Activated CD4-positive, alpha-beta T cell treated with anti-CD3 and anti-CD28 coated beads for 24 hours (primary cell): ENCODE measurements around the gene SLC25A26.
"Not testable (repeated sequence)": the region's sequence is repeated elsewhere in the genome, so short reads cannot be mapped to it uniquely, and the experiment has no call there.

ENCODE experiments used
- DNase-seq, 2 donors: peaks; one replicate each; pipeline ENCODE4 v3.0.0-alpha.2; 2020; ENCODE audit warnings: low read depth in 2 of 2

Gene SLC25A26

DNA sequence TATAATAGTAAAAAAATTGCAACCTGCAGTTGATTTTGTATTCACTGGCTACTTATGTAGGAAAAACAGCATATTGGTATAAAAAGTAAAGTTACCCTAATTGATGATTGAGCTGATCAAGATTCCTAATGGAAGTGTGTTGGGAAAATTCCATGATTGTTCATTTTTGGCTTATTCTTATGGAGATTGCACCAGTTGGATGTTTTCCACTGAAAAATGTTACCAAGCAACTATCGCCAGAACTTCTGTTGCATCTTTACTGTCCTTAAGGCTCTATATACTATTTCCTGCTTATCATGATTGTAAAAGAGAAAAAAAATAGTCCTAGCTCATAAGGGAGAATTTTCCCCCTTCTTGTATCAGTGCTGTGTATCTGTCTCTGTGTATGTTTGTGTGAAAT is 48.6 kb downstream of the SLC25A26 start:
- DNase-seq: no peak

DNA sequence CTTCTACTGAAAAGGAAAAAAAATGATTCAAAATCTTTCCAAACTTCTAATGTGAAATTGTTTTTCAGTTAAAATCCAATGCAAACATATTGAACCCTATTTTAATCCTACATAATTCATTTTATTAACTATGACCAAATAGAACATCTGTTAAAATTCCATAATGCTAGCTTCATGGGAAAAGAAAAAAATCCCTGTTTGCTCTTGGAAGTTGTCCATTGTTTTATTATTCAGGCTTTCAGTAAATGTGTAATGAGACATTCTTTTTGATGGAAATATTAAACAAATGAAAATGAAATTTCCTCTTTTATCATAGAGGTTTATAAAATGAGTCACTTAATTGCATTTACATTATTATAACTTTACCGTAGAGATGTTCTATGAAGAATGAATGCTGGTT is 49.5 kb downstream of the SLC25A26 start:
- DNase-seq: no peak

DNA sequence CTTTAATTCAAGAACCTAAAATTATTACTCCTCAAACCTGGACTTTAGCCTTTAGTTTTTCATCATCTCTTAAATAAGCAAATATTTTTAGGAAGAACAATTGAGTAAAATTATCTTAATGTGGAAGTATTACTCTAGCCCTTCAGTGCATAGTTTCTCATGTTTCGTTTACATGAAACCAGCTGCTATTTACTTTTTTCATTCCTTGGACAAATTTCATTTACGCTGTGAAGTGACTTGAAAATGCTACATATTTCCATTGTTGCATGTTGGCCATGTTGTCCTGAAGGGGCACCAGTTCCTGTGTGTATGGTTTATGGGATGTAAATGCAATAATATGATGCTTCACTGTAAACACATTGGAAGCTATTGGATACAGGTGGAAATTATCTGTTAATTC is 49.9 kb downstream of the SLC25A26 start:
- no peak for DNase-seq

DNA sequence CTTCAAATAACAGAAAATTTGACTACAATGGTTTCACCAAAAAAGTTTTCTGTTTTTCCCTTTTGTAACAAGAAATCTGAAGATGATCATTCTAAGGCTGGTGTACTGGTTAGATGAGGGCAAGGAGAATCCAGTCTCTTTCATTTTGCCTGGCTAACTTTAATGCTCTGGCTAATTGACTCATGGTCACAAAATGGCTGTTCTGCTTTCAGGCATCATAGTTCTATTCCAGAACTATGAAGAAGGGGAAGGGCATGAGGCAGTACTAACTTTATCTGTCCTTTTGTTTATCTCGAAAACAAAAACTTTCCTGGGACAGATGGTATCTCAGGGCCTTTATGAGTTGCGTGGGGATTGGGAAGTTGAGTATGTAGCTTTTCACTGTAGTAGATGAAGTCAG is 50.4 kb downstream of the SLC25A26 start:
- DNase-seq: no peak

DNA sequence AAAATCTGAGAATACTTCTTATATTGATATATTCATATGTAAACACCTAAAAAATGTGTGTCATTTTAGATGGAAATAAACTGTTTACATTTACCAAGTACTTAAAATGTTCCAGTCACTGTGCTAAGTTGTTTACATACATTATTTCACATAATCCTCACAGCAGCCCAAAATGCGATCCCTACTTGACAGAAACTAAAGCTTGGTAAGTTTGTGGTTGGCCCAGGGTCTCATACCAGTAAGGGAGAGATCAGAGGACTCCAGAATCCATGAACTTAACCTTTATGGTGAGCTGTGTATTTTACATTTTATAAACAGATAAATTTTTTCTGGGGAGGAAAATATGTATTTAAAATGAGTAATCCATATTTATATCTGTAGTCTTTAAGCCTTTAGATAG is 51.2 kb downstream of the SLC25A26 start:
- no peak for DNase-seq

DNA sequence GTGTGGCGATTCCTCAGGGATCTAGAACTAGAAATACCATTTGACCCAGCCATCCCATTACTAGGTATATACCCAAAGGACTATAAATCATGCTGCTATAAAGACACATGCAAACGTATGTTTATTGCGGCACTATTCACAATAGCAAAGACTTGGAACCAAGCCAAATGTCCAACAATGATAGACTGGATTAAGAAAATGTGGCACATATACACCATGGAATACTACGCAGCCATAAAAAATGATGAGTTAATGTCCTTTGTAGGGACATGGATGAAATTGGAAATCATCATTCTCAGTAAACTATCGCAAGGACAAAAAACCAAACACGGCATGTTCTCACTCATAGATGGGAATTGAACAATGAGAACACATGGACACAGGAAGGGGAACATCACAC is 54.0 kb downstream of the SLC25A26 start:
- DNase-seq: not testable (repeated sequence)

DNA sequence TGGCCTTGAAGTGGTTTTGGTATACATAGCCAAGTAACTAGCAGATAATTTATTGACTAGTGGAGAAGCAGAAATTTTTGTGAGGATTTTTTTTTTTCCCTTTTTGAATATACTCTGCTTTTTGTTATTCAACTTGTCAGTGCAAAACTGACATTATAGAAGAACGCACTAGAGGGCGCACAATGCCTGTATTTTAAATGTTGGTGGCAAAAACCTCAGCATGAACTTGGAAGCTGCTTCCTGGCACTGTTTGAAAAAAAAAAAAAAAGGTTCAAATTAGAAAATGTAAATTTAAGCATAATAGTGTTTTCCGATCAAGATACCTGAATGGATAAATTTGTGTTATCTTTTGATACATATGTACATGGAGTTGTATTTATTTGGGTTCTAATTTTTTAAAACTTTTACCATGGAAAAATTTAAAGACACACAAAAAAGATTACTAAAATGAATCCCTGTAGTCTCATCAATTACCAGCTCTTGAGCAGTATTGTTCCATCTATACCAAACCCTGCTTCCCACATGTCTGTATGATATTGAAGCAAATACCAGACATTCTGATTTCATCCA is 56.0 kb downstream of the SLC25A26 start:
- peak; percentile 17 to 54 for DNase-seq

DNA sequence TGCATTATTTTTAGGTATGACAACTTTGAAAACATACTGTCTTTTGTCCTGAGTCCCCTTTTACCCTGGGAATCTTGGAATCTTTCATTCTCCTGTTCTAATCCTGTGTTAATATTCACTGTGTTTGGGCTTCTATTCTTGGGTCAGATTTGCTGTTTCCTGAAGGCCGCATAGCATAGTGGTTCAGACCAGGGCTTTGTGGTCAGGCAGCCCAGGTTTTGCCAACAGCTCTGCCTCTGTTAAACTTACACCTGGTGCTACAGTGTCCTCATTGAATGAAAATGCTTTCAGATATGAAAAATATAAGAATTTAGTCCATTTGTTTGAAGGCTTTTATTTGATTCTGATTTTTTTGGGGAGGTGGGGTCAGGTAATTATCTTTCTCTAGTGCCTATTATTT is 58.4 kb downstream of the SLC25A26 start:
- DNase-seq: no peak

DNA sequence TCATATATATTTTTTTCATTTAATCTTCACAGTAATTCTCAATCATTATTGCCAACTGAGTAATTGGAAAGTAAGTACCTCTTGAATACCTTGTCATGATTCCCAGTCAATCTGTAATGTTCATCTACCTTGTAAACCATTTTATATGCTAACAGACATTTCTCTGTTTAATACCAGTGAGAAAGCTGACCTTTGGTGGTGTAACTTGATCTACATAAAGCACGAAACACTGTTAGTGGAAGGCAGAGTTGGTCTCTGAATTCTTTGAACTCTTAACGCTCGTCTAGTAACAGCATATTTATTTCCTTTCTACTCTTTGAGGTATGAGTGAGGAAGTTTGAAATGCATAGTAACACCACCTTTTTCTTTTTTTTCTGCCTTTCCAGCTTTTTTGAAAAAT is 59.5 kb downstream of the SLC25A26 start:
- DNase-seq: no peak

DNA sequence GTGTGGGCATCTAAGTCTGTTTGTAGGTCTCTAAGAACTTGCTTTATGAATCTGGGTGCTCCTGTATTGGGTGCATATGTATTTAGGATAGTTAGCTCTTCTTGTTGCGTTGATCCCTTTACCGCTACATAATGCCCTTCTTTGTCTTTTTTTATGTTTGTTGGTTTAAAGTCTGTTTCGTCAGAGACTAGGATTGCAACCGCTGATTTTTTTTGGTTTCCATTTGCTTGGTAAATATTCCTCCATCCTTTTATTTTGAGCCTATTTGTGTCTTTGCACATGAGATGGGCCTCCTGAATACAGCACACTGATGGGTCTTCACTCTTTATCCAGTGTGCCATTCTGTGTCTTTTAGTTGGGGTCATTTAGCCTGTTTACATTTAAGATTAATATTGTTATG is 71.1 kb downstream of the SLC25A26 start:
- DNase-seq: not testable (repeated sequence)

DNA sequence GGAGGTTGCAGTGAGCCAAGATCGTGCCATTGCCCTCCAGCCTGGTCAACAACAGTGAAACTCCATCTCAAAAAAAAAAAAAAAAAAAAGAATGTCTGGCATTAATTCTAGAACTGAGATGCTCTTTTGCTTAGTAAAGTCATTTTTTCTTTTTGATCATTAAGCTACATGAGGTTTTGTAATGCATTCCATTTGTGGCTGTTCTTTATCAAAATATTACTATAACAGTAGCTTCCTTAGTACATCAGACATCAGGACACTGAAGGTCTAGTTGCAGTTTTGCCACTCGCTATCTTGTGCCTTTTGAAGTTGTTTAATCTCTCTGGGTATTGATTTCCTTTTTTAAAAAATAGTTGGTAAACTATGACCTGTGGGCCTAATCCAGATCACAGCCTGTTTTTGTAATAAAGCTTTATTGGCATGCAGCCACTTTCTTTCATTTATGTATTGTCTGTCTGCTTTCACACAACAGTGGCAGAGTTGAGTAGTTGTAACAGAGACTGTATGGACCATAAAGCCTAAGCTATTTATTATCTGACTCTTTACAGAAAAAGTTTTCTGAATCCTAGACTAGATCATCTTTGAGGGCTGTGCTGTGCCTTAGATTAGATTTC is 76.6 kb downstream of the SLC25A26 start:
- DNase-seq: no peak

DNA sequence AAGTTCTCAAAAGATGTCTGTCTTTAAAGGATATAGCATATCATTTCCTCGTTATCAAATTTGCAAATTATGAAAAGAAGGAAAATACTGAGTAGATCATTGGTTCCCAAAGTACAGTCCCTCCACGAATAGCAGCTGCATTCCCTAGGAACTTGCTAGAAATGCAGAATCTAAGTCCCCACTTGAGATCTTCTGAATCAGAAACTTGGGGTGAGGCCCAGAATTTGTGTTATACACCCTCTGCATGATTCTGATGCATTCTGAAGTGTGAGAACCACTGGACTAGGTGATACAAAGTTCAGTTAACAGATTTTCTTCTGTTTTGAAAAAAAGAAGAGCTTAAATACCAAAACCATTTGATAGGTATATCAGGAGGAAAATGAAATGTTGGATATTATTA is 77.1 kb downstream of the SLC25A26 start:
- DNase-seq: no peak

DNA sequence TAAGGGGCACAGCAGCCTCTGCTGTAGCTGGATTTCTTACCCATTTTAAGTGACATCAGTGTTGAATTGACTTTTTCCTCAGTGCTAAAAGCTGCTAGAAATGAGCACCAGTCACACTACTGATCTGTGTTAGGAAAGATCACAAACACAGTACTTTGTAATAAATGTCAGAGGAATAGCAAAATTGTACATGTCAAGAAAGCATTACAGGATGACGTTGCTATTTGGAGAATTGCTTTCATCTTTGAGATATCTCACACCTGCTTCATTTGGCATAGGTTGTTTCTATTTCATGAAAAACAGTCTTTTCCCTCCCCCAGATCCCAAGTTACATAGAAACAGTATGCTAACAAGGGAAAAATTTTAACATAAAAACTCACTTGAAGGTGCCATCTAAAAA is 77.8 kb downstream of the SLC25A26 start:
- no peak for DNase-seq

DNA sequence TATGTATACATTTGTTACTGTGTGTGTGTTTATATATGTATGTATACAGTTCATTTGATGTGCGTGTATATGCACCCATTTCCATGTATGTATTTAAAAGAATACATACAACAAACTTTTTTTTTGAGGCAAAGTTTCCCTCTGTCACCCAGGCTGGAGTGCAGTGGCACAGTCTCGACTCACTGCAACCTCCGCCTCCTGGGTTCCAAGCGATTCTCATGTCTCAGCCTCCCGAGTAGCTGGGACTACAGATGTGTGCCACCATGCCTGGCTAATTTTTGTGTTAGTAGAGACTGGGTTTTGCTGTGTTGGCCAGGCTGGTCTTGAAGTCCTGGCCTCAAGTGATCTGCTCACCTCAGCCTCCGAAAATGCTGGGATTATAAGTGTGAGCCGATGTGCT is 78.3 kb downstream of the SLC25A26 start:
- not testable (repeated sequence) for DNase-seq

DNA sequence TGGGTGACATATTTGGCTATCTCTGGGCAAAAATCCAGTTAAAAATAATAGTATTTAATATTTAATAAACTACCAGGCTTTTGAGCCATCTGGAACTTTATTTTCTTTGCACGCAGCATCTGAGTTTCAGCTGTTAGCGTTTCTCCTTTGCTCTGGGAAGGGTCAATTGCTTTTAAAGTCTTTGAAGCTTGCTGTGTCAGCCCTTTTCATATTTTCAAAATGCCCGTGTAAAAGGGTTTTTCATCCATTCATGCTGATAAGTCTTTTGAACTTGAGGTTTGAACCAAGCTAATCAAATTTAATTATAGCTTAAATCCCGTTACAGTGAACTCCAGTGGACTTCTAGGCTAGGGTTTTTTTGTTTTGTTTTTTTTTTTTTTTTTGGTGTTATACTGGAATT is 79.1 kb downstream of the SLC25A26 start:
- DNase-seq: no peak

DNA sequence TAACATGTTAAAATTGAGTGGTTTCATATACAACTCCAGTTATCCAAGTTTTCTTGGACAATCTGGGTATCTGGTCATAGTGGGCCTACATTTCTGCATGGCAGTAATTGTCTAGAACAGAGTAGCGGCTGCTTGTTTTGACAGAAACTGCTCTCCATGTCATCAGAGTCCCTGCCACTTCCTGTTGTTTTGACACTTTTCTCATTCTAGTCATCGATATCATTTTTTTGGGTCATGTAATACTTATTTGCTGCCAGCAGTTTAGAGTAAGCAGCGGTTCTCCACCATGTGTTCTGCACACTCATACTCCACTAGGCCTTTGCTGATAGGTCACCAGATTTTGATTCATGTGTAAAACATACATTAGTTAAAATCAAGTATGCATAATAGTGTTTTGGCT is 81.5 kb downstream of the SLC25A26 start:
- DNase-seq: peak in 1 of 2 donors; percentile 9

DNA sequence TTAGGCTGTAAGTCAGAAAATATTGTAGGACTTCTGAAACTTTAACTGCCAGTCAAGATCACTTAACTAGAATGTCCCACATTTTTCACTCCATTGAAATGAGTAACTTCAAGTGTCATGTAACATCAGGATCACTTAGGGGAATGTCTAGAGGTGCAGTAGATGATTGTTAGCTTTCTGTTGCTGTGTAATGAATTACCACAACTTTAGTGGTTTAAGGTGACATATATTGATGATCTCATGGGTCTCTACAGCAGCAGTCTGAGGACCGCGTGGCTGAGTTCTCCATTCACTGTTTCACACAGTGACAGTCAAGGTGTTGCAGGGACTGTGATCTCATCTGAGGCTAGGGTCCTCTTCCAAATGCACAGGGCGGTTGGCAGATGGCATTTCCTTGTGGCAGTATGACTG is 82.7 kb downstream of the SLC25A26 start:
- DNase-seq: peak in 1 of 2 donors; percentile 27

DNA sequence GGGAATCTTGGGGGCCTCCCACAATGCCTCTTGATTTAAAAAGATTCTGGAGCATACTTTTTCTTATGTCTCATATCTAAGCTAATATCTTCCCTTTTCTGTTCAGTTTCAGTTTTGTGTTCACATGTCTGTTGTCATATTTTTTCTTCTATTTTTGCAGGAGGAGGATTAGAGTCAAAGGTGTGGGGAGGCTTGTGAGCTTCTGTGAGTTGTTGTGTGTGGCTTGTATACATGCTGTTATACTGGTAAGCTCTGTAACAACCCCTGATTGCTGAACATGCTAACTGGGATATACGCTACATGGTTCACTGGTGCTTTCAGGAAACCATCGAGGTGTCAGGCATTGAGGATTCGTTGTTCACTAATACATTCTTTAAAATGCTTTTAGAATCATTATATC is 83.5 kb downstream of the SLC25A26 start:
- DNase-seq: no peak

DNA sequence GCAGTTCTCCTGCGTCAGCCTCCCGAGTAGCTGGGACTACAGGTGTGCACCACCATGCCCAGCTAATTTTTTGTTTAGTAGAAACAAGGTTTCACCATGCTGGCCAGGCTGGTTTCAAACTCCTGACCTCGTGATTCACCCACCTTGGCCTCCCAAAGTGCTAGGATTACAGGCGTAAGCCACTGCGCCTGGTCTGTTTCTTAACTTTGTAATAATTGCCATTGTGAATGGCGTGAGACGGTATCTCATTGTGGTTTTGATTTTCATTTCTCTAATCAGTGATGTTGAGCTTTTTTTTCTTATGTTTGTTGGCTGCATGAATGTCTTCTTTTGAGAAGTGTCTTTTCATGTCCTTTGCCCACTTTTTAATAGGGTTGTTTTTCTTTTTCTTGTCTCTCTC is 85.3 kb downstream of the SLC25A26 start:
- not testable (repeated sequence) for DNase-seq

DNA sequence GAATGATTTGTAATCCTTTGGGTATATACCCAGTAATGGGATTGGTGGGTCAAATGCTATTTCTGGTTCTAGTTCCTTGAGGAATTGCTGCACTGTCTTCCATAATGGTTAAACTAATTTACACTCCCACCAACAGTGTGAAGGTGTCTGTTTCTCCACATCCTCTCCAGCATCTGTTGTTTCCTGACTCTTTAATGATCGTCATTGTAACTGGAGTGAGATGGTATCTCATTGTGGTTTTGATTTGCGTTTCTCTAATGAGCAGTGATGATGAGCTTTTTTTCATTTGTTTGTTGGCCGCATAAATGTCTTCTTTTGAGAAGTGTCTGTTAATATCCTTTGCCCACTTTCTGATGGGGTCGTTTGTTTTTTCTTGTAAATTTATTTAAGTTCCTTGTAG is 86.2 kb downstream of the SLC25A26 start:
- DNase-seq: not testable (repeated sequence)

DNA sequence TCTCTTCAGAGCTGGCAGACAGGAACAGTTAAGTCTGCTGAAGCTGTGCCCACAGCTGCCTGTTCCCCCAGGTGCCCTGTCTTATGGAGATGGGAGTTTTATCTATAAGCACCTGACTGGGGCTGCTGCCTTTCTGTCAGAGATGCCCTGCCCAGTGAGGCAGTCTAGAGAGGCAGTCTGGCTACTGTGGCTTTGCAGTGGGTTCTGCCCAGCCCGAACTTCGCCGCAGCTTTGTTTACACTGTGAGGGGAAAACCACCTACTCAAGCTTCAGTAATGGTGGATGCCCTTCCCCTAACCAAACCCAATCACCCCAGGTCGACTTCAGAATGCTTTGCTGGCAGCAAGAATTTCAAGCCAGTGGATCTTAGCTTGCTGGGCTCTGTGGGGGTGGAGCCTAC is 91.2 kb downstream of the SLC25A26 start:
- no peak for DNase-seq

DNA sequence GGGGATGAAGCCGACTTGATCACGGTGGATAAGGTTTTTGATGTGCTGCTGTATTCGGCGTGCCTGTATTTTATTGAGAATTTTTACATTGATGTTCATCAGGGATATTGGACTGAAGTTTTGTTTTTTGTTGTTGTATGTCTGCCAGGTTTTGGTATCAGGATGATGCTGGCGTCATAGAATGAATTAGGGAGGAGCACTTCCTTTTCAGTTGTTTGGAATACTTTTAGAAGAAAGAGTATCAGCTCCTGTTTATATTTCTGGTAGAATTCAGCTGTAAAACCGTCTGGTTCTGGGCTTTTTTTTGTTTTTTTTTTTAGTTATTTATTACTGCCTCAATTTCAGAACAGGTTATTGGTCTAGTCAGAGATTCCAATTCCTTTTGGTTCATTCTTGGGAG is 93.7 kb downstream of the SLC25A26 start:
- no peak for DNase-seq

DNA sequence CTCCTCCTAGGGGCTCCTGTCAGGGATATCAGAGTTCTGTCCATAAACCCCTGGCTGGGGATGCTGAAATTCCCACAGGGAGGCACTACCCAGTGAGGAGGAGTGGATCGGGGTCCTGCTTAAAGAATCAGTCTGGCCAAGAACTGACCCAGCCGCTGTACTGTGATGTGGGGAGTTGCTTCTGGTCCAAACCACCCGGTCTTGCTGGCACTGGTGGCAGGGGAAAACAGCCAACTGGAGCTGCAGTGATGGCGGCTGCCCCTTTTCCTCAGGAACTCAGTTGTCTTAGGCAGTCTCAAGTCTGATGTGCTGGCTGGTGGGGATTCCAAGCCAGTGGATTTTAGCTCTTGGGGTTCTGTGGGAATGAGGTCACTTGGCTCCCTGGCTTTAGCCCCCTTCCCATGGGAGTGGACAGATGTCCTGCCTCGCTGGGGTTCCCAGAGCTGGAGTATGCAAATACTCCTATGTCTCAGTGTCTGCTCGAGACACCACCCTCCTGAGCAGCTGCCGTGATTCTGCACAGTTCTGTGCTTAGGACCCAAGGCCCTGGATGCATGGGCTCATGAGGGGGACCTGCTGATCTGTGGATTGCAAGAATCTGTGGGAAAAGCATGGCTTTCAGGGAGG is 97.1 kb downstream of the SLC25A26 start:
- no peak for DNase-seq

DNA sequence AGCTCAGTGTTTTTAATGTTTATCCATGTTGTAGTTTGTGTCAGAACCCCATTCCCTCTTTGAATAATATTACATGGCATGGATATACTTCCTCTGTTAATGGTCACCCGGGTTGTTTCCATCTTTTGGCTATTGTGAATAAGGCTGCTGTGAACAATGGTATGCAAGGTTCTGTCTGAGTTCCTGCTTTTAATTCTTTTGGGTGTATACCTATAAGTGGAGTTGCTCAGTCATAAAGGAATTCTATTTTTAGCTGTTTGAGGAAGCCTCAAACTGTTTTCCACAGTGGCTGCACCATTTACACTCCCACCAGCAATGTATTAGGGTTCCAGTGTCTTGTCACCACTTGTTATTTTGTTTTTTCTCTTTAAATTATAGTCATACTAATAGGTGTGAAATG is 99.6 kb downstream of the SLC25A26 start:
- DNase-seq: no peak
